Measurements from ENCODE around the gene KRTCAP2. TPM values are rescaled to one million over a fixed set of nuclear protein-coding genes. Genes with fewer than 3 reads are reported as not detected.
A peak's percentile ranks its signal among the peaks of the same experiment; 100 is the strongest.

Gene KRTCAP2
- polyA plus RNA-seq, 1 experiment = 102 TPM

DNA sequence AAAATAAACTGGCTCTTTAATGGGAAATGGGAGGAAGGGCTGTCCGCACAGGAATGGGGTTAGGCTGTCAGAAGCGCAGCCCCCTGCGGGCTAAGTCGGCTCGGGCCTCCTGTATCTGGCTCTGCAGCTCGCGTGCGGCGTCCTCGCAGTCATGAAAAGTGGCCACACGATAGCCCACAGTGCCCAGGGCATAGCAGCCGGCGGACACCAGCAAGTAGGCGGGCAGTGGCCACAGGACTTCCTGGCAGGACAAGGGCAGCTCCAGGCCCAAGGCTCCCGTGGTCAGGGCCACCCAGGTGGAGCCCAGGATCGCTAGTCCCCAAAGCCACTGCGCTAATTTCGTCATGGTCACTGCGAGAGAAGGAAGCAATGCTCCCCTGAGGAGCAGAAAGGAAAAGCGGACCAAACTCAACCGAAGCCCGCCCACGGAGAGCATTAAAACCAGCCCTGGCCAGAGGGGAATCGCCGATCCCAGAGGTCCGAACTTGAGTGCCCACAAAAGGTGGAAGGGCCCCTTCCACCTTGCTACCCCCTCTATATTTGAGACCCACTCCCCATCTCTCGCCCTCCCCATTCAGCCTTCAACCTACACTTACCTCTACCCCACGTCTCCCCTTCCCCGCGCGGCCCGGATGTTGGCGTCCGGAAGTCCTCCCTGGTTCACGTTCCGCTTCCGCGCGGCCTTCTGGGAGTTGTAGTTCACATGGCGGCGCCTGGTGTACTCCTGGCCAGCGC lies 33.0 kb downstream of the KRTCAP2 start, which contains the start of gene DPM3:
Gene DPM3, minus strand, starts transcription at position 637 of the 735 bp plus-strand sequence. Its CDS starts 291 bp downstream, at position 346.
- POLR2A ChIA-PET = interaction anchor here (0.6 to 0.8 kb wide), 2 partner anchors 11 to 32 kb away, joined by 3 to 9 read pairs; no protein-coding TSS in a partner anchor
- CTCF ChIA-PET = interaction anchor here (1.1 kb wide), 1 partner anchor 27 kb away, joined by 3 read pairs; no protein-coding TSS in a partner anchor
- no peak for DNase-seq (ENCODE audit: low read depth, low spot score)
- TF ChIP-seq, protein P1, sequence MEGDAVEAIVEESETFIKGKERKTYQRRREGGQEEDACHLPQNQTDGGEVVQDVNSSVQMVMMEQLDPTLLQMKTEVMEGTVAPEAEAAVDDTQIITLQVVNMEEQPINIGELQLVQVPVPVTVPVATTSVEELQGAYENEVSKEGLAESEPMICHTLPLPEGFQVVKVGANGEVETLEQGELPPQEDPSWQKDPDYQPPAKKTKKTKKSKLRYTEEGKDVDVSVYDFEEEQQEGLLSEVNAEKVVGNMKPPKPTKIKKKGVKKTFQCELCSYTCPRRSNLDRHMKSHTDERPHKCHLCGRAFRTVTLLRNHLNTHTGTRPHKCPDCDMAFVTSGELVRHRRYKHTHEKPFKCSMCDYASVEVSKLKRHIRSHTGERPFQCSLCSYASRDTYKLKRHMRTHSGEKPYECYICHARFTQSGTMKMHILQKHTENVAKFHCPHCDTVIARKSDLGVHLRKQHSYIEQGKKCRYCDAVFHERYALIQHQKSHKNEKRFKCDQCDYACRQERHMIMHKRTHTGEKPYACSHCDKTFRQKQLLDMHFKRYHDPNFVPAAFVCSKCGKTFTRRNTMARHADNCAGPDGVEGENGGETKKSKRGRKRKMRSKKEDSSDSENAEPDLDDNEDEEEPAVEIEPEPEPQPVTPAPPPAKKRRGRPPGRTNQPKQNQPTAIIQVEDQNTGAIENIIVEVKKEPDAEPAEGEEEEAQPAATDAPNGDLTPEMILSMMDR (IDR thresholded peaks at IDR 0.05; ENCODE audit: low read depth, low read length) = no peak
- Histone ChIP-seq H3K27me3 (ENCODE audit: control insufficient read depth, insufficient read depth, low read length) (peaks cover 13% of the 10 kb centered on the region), H3K4me3 (ENCODE audit: low read depth, low read length) (peak within 1 kb of the TSS; percentile 96), H3K27ac (ENCODE audit: low read depth, low read length) (peak within 1 kb of the TSS; percentile 77), H3K9me3 (ENCODE audit: control insufficient read depth, insufficient read depth, low read length) (no peaks in the 10 kb centered on the region)

DNA sequence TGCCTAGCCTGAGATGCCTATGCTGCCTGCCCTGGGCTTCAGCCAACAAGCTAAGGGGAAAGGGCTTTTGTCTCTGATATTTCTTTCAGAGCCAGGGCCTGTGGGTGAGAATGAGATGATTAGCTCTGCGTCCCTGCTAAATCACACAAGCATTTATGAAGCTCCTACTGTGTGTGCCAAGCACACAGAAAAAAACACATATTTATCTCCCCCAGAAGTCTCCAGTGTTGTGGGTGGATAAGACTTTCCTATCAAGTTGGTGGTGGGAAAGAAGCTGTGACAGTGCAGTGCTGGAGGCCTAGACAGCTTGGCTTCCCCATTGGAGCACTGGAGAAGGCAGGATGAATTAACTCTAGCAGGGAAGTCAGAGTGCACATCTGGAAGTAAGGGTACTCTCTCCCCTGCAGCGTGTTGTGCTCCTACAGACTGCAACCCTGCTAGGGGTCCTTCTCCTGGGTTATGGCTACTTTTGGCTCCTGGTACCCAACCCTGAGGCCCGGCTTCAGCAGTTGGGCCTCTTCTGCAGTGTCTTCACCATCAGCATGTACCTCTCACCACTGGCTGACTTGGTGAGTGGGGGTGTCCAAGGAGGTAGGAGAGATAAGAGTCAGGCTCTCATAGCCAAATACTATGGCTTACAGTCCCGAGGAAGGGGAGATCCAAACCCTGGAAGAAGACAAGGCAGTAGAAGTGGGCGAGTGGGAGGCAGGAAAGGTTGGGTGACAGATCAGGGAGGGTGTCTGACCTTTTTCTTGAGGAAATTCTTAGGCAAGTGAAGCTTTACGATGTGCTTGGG lies 35.8 kb downstream of the KRTCAP2 start:
- TF ChIP-seq, protein P1 (IDR thresholded peaks at IDR 0.05; ENCODE audit: low read depth, low read length) = no peak
- ChIA-PET CTCF (interaction anchor here (0.9 to 2.6 kb wide), 7 partner anchors 29 to 52 kb away, joined by 4 to 11 read pairs (median 4); partner anchors contain the start of gene KRTCAP2), POLR2A (no interaction called here)
- Histone ChIP-seq H3K27ac (ENCODE audit: low read depth, low read length) (peak overlapping the region; percentile 39), H3K9me3 (ENCODE audit: control insufficient read depth, insufficient read depth, low read length) (no peaks in the 10 kb centered on the region), H3K4me3 (ENCODE audit: low read depth, low read length) (peak overlapping the region; percentile 57), H3K27me3 (ENCODE audit: control insufficient read depth, insufficient read depth, low read length) (peaks cover 11% of the 10 kb centered on the region)
- no peak for DNase-seq (ENCODE audit: low read depth, low spot score)

DNA sequence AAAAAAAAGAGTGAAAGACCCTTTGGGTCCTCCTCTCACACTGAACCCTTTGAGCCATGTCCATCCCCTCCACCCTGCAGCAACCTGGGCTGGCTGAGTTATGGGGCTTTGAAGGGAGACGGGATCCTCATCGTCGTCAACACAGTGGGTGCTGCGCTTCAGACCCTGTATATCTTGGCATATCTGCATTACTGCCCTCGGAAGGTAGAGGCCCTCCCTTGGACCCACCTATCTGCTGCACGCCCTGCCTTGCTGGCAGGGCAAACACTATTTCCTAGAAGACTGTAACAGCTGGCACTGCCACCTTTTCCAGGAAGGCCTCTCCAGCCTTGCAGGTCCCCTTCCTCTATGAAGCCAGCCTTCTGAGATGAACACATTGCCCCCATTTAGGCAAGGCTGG lies 36.4 kb downstream of the KRTCAP2 start:
- no peak for DNase-seq (ENCODE audit: low read depth, low spot score)
- Histone ChIP-seq H3K27me3 (ENCODE audit: control insufficient read depth, insufficient read depth, low read length) (peaks cover 7% of the 10 kb centered on the region), H3K9me3 (ENCODE audit: control insufficient read depth, insufficient read depth, low read length) (no peaks in the 10 kb centered on the region), H3K4me3 (ENCODE audit: low read depth, low read length) (peak overlapping the region; percentile 57), H3K27ac (ENCODE audit: low read depth, low read length) (peak overlapping the region; percentile 39)
- TF ChIP-seq, protein P1 (IDR thresholded peaks at IDR 0.05; ENCODE audit: low read depth, low read length) = no peak
- CTCF ChIA-PET = interaction anchor here (0.7 to 2.6 kb wide), 5 partner anchors 8 to 51 kb away, joined by 3 to 11 read pairs (median 4); partner anchors contain the start of gene KRTCAP2
- POLR2A ChIA-PET = interaction anchor here (0.6 to 0.7 kb wide), 2 partner anchors 14 to 1361 kb away, joined by 4 to 6 read pairs; no protein-coding TSS in a partner anchor

DNA sequence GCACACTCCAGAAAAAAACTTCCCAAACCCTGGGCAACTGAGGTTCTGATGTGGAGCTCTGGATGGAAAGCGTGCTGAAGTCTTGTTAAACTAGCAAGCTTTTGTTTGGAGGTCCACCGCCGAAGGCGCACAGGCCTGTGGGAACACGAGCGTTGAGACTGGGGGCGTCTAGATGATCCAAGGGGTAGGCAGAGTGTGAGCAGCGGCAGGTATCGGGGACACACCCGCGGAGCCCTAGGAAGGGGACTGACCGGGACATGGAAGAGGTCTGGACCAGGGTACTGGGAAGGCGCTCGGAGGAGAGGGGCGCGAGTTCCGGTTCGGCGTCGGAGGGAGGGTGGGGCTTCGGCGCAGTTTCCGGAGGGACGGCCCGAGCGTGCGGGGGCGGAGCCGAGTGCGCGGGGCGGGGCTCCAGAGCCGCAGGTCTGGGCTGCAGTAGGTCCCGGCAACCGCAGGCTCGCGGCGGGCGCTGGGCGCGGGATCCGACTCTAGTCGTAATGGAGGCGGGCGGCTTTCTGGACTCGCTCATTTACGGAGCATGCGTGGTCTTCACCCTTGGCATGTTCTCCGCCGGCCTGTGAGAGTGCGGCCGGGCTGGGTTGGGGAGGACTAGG lies 37.6 kb downstream of the KRTCAP2 start, which contains the start of gene SLC50A1:
Gene SLC50A1, plus strand, starts transcription at position 438 of the 614 bp plus-strand sequence. Its CDS starts 60 bp downstream, at position 498.
- peak within 1 kb of the TSS; percentile 94 for H3K4me3 ChIP-seq (ENCODE audit: low read depth, low read length)
- DNase-seq (ENCODE audit: low read depth, low spot score) = peak; percentile 79
- ChIA-PET POLR2A (interaction anchor here (0.6 to 1.3 kb wide), 4 partner anchors 20 to 44 kb away, joined by 3 to 7 read pairs (median 3); partner anchors contain the start of gene KRTCAP2), CTCF (interaction anchor here (1.0 to 2.6 kb wide), 4 partner anchors 29 to 50 kb away, joined by 4 to 10 read pairs (median 8); partner anchors contain the start of gene KRTCAP2)
- H3K9me3 ChIP-seq (ENCODE audit: control insufficient read depth, insufficient read depth, low read length) = no peaks in the 10 kb centered on the region
- H3K27me3 ChIP-seq (ENCODE audit: control insufficient read depth, insufficient read depth, low read length) = no peaks in the 10 kb centered on the region
- TF ChIP-seq, protein P1 (IDR thresholded peaks at IDR 0.05; ENCODE audit: low read depth, low read length) = peak; percentile 15; the same call in 1 of the 2 replicates
- H3K27ac ChIP-seq (ENCODE audit: low read depth, low read length) = peak within 1 kb of the TSS; percentile 100
